Suprapubic skin (tissue), 4 donors: ENCODE measurements around the gene DNAJC10. TPM values are rescaled to one million over a fixed set of nuclear protein-coding genes. Genes with fewer than 3 reads are reported as not detected.

Source experiments
- DNase-seq, 2 donors: peaks; one replicate each; pipeline ENCODE4 v3.0.0-alpha.2; 2019; ENCODE audit warnings: low spot score in 2 of 2
- H3K27ac ChIP-seq: fragments of 200-600 bp; sonication (generic); one replicate; pipeline ENCODE4 v1.5.1; 2019
- H3K27me3 ChIP-seq: fragments of 200-600 bp; sonication (generic); one replicate; pipeline ENCODE4 v1.5.1; 2019
- H3K36me3 ChIP-seq: fragments of 200-600 bp; sonication (generic); one replicate; pipeline ENCODE4 v1.5.1; 2019
- H3K4me1 ChIP-seq: fragments of 200-600 bp; sonication (generic); one replicate; pipeline ENCODE4 v1.5.1; 2019
- H3K4me3 ChIP-seq: fragments of 200-600 bp; sonication (generic); one replicate; pipeline ENCODE4 v1.5.1; 2019; ENCODE audit warnings: mild to moderate bottlenecking
- H3K9me3 ChIP-seq: fragments of 200-600 bp; sonication (generic); one replicate; pipeline ENCODE4 v1.5.1; 2019
- CTCF ChIP-seq, 2 donors: fragments of 200-600 bp in 1 of 2; fragments of 450-650 bp in 1 of 2; sonication (generic) in 1 of 2; IDR thresholded peaks; one replicate each; pipeline ENCODE4 v1.5.1; 2016 to 2019; ENCODE audit warnings: antibody characterized with exemption in 2 of 2, mild to moderate bottlenecking in 1 of 2, moderate library complexity in 1 of 2
- EP300 ChIP-seq: sonication (generic); formaldehyde crosslinking; IDR thresholded peaks from one replicate; pipeline ENCODE4 v1.6.1; 2017; ENCODE audit warnings: antibody characterized with exemption
- POLR2A ChIP-seq, 2 donors: fragments of 450-650 bp; IDR thresholded peaks; one replicate each; pipeline ENCODE4 v1.6.1; 2017; ENCODE audit warnings: antibody characterized with exemption in 2 of 2, mild to moderate bottlenecking in 2 of 2, moderate library complexity in 2 of 2
- POLR2AphosphoS5 ChIP-seq, 3 donors: sonication (generic); formaldehyde crosslinking; IDR thresholded peaks; one replicate each; pipeline ENCODE4 v1.6.1; 2017; ENCODE audit warnings: antibody characterized with exemption in 3 of 3
- WGBS: methylation state at CpG from one replicate; pipeline ENCODE4 v1.1.5; 2018; 5-methylcytosine and 5-hydroxymethylcytosine counted together
- total RNA-seq, 4 donors: library from RNA; depleted of rRNA; stranded (reverse); fragments of >200 nt; gene quantifications; one replicate each; pipeline ENCODE4 v1.1.0, GENCODE V29; 2016

The DNAJC10 gene
- total RNA-seq, 4 donors from 2014 or later: 25.5 to 33.4 (median 29.0) TPM

GRCh38 chr2:182726473-182726872 lies 10.4 kb downstream of the DNAJC10 start:
- Histone ChIP-seq H3K27ac (no peak overlapping the region), H3K9me3 (no peaks in the 10 kb centered on the region), H3K27me3 (no peaks in the 10 kb centered on the region), H3K36me3 (peaks cover 36% of the 10 kb centered on the region), H3K4me1 (no peaks in the 10 kb centered on the region), H3K4me3 (no peak overlapping the region)
- WGBS: 90% methylated on average over 3 of the region's 3 CpGs
- no peak for DNase-seq
- TF ChIP-seq POLR2AphosphoS5 (IDR thresholded peaks at IDR 0.05) (no peak), EP300 (no peak), POLR2A (IDR thresholded peaks at IDR 0.05) (no peak), CTCF (IDR thresholded peaks at IDR 0.05) (no peak)

GRCh38 chr2:182728014-182728413 lies 12.0 kb downstream of the DNAJC10 start:
- peaks cover 41% of the 10 kb centered on the region for H3K36me3 ChIP-seq
- H3K27ac ChIP-seq: no peak overlapping the region
- 91% methylated on average over 4 of the region's 4 CpGs for WGBS

GRCh38 chr2:182729710-182730339 lies 13.8 kb downstream of the DNAJC10 start:
- TF ChIP-seq CTCF (IDR thresholded peaks at IDR 0.05): no peak
- no peak for TF ChIP-seq EP300
- no peak for TF ChIP-seq POLR2A (IDR thresholded peaks at IDR 0.05)
- TF ChIP-seq POLR2AphosphoS5 (IDR thresholded peaks at IDR 0.05): no peak
- DNase-seq: no peak
- WGBS: 94% methylated on average over 2 of the region's 2 CpGs

More at GRCh38 chr2:182728014-182728413, 12.0 kb downstream of the DNAJC10 start:
- DNase-seq: no peak
- Histone ChIP-seq H3K27me3 (no peaks in the 10 kb centered on the region), H3K9me3 (no peaks in the 10 kb centered on the region), H3K4me1 (no peaks in the 10 kb centered on the region), H3K4me3 (no peak overlapping the region)
- no peak for TF ChIP-seq POLR2AphosphoS5 (IDR thresholded peaks at IDR 0.05)
- TF ChIP-seq POLR2A (IDR thresholded peaks at IDR 0.05): no peak
- no peak for TF ChIP-seq EP300
- no peak for TF ChIP-seq CTCF (IDR thresholded peaks at IDR 0.05)

GRCh38 chr2:182730486-182730885 lies 14.4 kb downstream of the DNAJC10 start:
- H3K9me3 ChIP-seq: no peaks in the 10 kb centered on the region
- TF ChIP-seq CTCF (IDR thresholded peaks at IDR 0.05): no peak
- no peak for TF ChIP-seq EP300
- TF ChIP-seq POLR2AphosphoS5 (IDR thresholded peaks at IDR 0.05): no peak
- no peak for TF ChIP-seq POLR2A (IDR thresholded peaks at IDR 0.05)
- no peak for DNase-seq
- no peaks in the 10 kb centered on the region for H3K4me1 ChIP-seq
- H3K36me3 ChIP-seq: peaks cover 26% of the 10 kb centered on the region
- no peak overlapping the region for H3K4me3 ChIP-seq
- no peaks in the 10 kb centered on the region for H3K27me3 ChIP-seq
- no peak overlapping the region for H3K27ac ChIP-seq

More at GRCh38 chr2:182729710-182730339, 13.8 kb downstream of the DNAJC10 start:
- H3K36me3 ChIP-seq: peaks cover 32% of the 10 kb centered on the region
- H3K4me3 ChIP-seq: no peak overlapping the region
- H3K27me3 ChIP-seq: no peaks in the 10 kb centered on the region
- H3K27ac ChIP-seq: no peak overlapping the region
- no peaks in the 10 kb centered on the region for H3K4me1 ChIP-seq
- no peaks in the 10 kb centered on the region for H3K9me3 ChIP-seq

GRCh38 chr2:182732736-182733135 lies 16.7 kb downstream of the DNAJC10 start:
- no peaks in the 10 kb centered on the region for H3K4me1 ChIP-seq
- DNase-seq: no peak
- peaks cover 33% of the 10 kb centered on the region for H3K36me3 ChIP-seq
- no peaks in the 10 kb centered on the region for H3K9me3 ChIP-seq
- no peaks in the 10 kb centered on the region for H3K27me3 ChIP-seq
- H3K27ac ChIP-seq: no peak overlapping the region
- TF ChIP-seq POLR2AphosphoS5 (IDR thresholded peaks at IDR 0.05) (no peak), EP300 (no peak), CTCF (IDR thresholded peaks at IDR 0.05) (no peak), POLR2A (IDR thresholded peaks at IDR 0.05) (no peak)
- no peak overlapping the region for H3K4me3 ChIP-seq
